GM18502 (cell line): ENCODE results near the gene IMMP2L.
A peak's percentile ranks its signal among the peaks of the same experiment; 100 is the strongest.
"Not testable (repeated sequence)": the region's sequence is repeated elsewhere in the genome, so short reads cannot be mapped to it uniquely, and the experiment has no call there.

Experiments
- ATAC-seq: cut with Tn5 transposase; IDR thresholded peaks from one replicate; pipeline ENCODE4 v1.9.1; 2021; ENCODE audit warnings: mild to moderate bottlenecking; ENCODE audit not compliant: unreplicated experiment, poor library complexity

IMMP2L gene

DNA sequence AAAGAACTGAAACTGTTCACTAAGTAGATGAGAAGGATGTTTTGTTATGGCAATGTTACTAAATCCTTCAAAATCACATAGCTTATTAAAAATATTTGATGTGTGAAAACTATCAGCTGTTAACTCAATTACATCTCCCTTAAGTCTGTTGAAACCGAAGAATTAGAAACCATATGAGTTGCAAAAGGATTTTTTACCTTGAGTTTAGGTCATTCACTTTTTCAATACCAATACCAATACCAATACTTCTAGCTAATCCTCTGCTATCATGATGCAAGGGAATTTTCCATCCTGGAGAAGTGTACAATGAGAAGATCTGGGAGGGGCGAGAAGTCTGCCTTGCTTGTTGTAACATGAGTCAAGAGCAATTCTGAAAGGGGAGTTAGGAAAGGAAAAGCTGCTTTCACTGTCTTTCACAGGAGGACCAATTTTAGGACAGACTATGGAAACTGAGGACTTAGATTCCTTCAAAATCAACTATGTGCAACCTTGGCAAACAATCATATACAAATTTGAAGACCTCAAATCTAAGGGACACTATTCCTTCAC, 199.7 kb downstream of the IMMP2L start:
- ATAC-seq, result no peak

- no peak for ATAC-seq
Measured at GRCh38 chr7:111358915-111359314, 203.4 kb downstream of the IMMP2L start.

- no peak for ATAC-seq
Measured at GRCh38 chr7:111357691-111358090, 204.6 kb downstream of the IMMP2L start.

DNA sequence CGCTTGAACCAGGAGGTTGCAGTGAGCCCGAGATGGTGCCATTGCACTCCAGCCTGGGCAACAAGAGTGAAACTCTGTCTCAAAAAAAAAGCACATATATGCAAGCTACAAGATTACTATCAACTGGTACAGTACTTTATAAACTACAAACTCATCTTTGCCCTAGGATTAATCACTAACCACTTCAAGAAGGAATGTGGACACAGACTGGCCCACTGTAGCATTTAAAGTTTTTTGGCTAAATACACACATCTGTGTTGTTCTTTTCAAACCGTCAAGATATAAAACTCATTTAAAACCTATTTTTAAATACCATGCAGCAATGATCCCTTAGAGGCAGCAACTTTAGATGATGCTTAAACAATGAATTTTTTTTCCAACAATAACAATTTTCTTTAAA, 205.4 kb downstream of the IMMP2L start:
- ATAC-seq, result no peak

DNA sequence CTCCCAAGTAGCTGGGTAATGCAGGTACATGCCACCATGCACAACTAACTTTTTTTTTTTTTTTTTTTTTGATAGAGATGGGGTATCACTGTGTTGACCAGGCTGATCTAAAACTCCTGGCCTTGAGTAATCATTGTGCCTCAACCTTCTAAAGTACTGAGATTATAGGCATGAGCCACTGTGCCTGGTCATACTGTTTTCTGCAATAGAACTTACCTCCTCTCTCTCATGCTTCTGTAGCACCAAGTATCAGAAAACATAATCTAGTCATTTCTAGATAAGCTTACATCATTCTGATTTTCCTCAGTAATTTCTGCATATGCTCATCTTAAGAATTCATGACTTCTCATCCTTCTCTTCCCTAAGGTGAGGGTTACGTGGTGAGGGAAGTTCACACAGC, 210.0 kb downstream of the IMMP2L start:
- no peak for ATAC-seq

- ATAC-seq, result no peak
Measured at GRCh38 chr7:111346219-111346618, 216.1 kb downstream of the IMMP2L start.

DNA sequence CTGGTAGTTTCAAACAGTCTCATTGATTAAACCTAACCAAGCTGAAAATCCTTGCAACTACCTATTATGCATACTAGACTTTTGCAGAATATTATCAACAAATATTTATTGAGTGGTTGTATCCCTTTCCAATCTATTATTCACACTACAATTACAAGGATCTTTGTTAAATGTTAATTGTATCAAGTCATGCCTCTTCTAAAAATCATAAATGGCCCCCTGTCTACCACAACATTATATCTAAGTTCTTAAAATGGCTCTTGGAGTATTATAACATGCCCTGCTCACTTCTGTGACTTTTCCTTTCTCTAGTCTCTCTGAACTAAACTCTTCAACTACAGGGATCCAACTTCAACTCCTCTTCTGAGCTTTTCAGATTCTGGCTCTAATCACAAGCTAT, 219.3 kb downstream of the IMMP2L start:
- ATAC-seq, result no peak

DNA sequence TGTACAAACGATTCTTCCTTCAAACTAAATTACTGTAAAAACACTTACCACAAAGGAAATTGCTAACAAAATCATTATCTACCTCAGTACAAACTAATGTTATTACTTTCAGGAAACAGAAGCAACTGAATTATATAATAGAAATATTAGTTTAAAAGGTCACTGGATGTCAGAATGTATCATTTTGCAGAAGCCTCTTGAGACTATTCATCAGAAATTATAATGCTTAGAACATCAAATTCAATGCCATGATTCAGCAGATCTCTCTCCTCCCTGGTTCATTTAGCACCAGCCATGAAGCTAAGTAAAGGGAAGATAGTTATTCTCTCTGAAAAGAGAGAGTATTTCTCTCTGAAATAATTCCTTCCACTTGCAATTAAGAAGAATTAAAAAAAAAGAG, 223.3 kb downstream of the IMMP2L start:
- ATAC-seq, result no peak

DNA sequence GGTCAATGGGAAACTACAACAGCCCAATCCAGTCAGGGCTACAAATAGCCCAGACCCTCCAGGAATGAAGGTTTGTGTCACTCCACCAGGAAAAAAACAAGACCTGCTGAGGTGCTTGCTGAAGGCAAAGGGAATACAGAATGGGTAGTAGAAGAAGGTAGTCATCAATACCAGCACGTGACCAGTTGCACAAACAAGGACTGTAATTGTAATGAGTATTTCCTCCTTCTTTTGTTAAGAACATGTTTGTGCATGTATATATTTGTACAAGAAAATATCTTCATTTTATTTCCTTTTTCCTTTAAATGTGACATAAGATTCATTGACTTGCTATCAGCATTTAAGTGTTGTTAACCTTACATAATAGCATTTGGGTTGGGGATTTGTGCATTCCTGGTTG, 229.3 kb downstream of the IMMP2L start:
- no peak for ATAC-seq

DNA sequence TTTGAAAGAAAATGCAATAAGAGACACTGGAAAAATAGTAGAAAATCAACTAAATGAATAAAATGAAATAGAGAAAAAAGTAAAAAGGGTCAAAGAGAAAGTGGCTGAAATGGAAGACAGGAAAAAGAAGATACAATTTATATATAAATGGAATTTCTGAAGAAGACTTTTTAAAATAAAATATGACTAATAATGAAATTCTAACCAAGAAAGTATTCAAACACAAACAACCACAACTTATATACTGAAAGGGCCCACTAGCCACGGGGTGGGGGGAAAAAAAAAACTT, 232.1 kb downstream of the IMMP2L start:
- no peak for ATAC-seq

- ATAC-seq, result peak; percentile 47
Measured at GRCh38 chr7:111329367-111330234, 232.7 kb downstream of the IMMP2L start.

- ATAC-seq, result no peak
Measured at GRCh38 chr7:111328487-111328886, 233.8 kb downstream of the IMMP2L start.

DNA sequence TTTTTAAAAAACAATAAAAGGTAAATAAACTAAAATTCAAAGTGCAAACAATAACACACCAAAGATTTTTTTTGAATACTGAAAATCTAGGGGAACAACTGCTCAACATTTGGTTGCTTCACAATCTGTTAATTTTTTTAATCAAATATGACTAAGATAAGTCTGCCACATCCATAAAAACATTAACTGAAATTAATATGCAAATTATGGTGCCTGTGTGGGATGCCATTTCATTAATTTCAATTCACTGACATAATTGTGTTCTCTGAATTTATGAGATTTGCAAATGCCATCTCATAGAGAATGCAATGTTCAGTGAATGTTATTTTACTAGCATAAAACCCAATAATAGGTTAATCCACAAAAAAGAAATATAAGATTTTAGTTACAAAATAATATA, 237.5 kb downstream of the IMMP2L start:
- no peak for ATAC-seq

- peak; percentile 63 for ATAC-seq
Measured at GRCh38 chr7:111324228-111324627, 238.1 kb downstream of the IMMP2L start.

GRCh38 chr7:111323670-111324069, 238.6 kb downstream of the IMMP2L start:
- not testable (repeated sequence) for ATAC-seq

- ATAC-seq, result peak; percentile 57
Measured at GRCh38 chr7:111320133-111320532, 242.2 kb downstream of the IMMP2L start.

DNA sequence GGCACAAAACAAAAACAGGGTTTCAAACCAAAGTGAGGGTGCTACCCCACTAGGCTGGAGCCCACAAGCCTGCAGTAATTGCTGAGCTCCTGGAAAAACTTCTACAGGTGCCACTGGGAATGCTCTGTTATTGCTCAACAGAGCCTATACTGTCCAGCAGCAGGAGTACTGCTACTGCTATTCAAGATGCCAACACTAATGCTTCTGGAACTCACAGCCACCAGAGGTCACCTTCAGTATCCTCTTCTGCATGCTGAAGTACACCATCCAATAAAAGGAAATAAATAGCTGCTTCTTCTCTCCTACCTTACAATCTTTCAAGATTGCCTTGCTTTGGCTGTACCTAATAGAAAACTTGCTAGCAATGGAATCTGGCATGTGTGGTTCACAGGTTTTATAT, 249.3 kb downstream of the IMMP2L start:
- no peak for ATAC-seq

DNA sequence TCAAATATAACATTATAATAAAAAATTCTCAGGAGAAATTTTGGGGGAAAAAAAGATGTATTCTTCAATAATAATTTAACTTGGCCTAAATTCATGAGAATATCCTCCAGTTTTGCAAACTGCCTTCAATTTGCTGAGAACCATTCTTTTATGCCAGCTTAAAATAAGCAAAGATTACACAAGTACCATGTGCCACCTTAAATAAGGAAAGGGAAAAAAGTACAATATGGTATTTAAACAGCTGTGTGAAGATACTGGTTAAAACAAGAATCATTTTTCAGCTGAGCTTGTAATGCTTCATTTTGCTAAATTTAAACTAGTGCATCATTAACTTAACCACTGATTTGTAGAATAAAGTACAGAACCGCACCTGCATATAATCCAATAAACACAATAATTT, 253.6 kb downstream of the IMMP2L start:
- ATAC-seq, result no peak

GRCh38 chr7:111301891-111302290, 260.4 kb downstream of the IMMP2L start:
- ATAC-seq, result no peak

DNA sequence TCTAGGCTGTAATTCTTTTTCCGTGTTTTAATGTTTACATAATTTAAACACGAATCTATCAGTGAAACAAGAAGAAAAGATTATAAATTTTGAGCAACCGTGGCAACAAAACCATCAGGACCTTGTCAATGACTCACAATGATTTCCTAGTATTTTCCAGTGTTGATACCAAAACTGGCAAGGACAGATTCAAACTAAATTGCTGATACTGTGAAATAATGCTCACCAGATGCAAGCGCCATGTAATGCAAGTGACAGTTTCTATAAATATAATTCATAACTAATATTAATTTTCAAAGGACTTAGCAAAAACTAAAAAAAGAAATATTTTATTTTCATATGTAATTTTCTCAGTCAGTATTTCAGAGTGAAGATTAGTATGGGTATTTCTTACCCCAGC, 267.8 kb downstream of the IMMP2L start:
- no peak for ATAC-seq

DNA sequence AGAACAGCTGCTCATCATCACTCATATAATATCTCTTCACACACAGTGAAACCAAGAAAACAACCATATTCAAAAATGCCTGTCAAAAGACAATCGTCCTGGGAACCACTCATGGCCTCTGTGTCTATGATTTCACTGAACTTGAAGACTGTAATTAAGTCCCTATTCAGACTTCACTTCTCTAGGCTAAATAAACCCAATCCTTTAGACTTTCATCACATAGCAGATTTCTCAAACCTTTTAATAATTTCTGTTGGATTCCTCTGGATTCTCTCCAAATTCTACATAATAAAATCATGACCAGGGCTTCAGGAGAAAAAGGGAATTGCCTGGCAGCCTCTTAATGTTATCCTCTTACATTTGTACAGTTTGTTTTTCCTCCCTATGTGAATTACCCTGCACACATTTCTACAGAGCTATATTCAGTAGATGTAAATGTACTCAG, 270.2 kb downstream of the IMMP2L start:
- no peak for ATAC-seq

- no peak for ATAC-seq
Measured at GRCh38 chr7:111290982-111291381, 271.3 kb downstream of the IMMP2L start.
